OCI-LY7 (cell line): ENCODE results near the gene ANXA4. TPM values are rescaled to one million over a fixed set of nuclear protein-coding genes. Genes with fewer than 3 reads are reported as not detected.

ENCODE experiments used
- BruUV-seq: library from RNA; stranded (reverse); fragments of 400-500 nt; replicated peaks from 2 replicates; lab custom pipeline; 2021; lab: Mats Ljungman, UMichigan
- CTCF ChIA-PET: fragments of 300-600 bp; sonication (Branson Sonifier 250); formaldehyde crosslinking; loops from one replicate; lab custom pipeline; 2022; ENCODE audit warnings: antibody characterized with exemption; ENCODE audit not compliant: unreplicated experiment; lab: Charles Lee
- POLR2A ChIA-PET: fragments of 300-600 bp; sonication (Branson Sonifier 250); formaldehyde crosslinking; loops from one replicate; lab custom pipeline; 2022; ENCODE audit warnings: antibody characterized with exemption; lab: Charles Lee
- DNase-seq: peaks from one replicate; pipeline ENCODE4 v3.0.0-alpha.2; 2015; ENCODE audit warnings: low spot score
- H2AFZ ChIP-seq: fragments of 200-600 bp; sonication (generic), shearing (Covaris generic); 2 replicates; pipeline ENCODE4 v1.6.1; 2014; ENCODE audit warnings: mild to moderate bottlenecking, antibody characterized with exemption, low read length, moderate library complexity
- H3K27ac ChIP-seq: fragments of 200-600 bp; sonication (generic); 2 replicates; pipeline ENCODE4 v1.5.1; 2014; ENCODE audit warnings: mixed run types, low read depth, mild to moderate bottlenecking, moderate library complexity, low read length, inconsistent platforms; ENCODE audit not compliant: poor library complexity, severe bottlenecking
- H3K36me3 ChIP-seq: fragments of 200-600 bp; sonication (generic); 2 replicates; pipeline ENCODE4 v1.6.1; 2014; ENCODE audit warnings: mild to moderate bottlenecking, antibody characterized with exemption, low read length, moderate library complexity, mixed read lengths; ENCODE audit not compliant: insufficient read depth
- H3K4me1 ChIP-seq: fragments of 200-600 bp; sonication (generic); 2 replicates; pipeline ENCODE4 v1.5.1; 2014; ENCODE audit warnings: mild to moderate bottlenecking, low read length; ENCODE audit not compliant: insufficient read depth, poor library complexity, severe bottlenecking
- H3K4me2 ChIP-seq: fragments of 200-600 bp; sonication (generic); 2 replicates; pipeline ENCODE4 v1.6.1; 2014; ENCODE audit warnings: mild to moderate bottlenecking, low read length
- H3K4me3 ChIP-seq: fragments of 200-600 bp; sonication (generic); 2 replicates; pipeline ENCODE4 v1.5.1; 2014; ENCODE audit warnings: mild to moderate bottlenecking, low read depth, low read length; ENCODE audit not compliant: poor library complexity, severe bottlenecking
- H3K79me2 ChIP-seq: fragments of 200-600 bp; sonication (generic); 2 replicates; pipeline ENCODE4 v1.6.1; 2016; ENCODE audit warnings: low read depth, mild to moderate bottlenecking, low read length, moderate library complexity, mixed read lengths; ENCODE audit not compliant: insufficient read depth
- H3K9me2 ChIP-seq: fragments of 200-600 bp; sonication (generic); 2 replicates; pipeline ENCODE4 v1.6.1; 2016; ENCODE audit warnings: mild to moderate bottlenecking, low read length, mixed read lengths; ENCODE audit not compliant: insufficient read depth
- H3K9me3 ChIP-seq: fragments of 200-600 bp; sonication (generic); 2 replicates; pipeline ENCODE4 v1.6.1; 2014; ENCODE audit warnings: mild to moderate bottlenecking, mixed run types, low read length, mixed read lengths
- H4K20me1 ChIP-seq: fragments of 200-600 bp; sonication (generic); 2 replicates; pipeline ENCODE4 v1.6.1; 2014; ENCODE audit warnings: mild to moderate bottlenecking, antibody characterized with exemption, low read length, moderate library complexity, mixed read lengths; ENCODE audit not compliant: insufficient read depth
- CTCF ChIP-seq: fragments of 200-600 bp; sonication (generic); conservative IDR thresholded peaks from 2 replicates; pipeline ENCODE4 v1.5.1; 2014; ENCODE audit warnings: mild to moderate bottlenecking, antibody characterized with exemption, low read length, moderate library complexity, mixed read lengths
- EZH2phosphoT487 ChIP-seq: fragments of 200-600 bp; sonication (generic); IDR thresholded peaks from 2 replicates; pipeline ENCODE4 v1.6.1; 2018; ENCODE audit warnings: low read depth, borderline replicate concordance, mild to moderate bottlenecking, mixed run types, antibody characterized with exemption, low read length, moderate library complexity, mixed read lengths
- intact Hi-C: fragments of 100-400 bp; cut with micrococcal nuclease; formaldehyde crosslinking; loops from one replicate; pipeline ENCODE4 v1.10.0; 2022; ENCODE audit not compliant: unreplicated experiment
- total RNA-seq, 2 experiments: library from RNA; depleted of rRNA in 1 of 2; stranded (reverse); fragments of >200 nt in 1 of 2; shearing (Covaris generic) in 1 of 2; gene quantifications; 2 replicates each; pipeline ENCODE4 v1.2.3, GENCODE V29; 2014 to 2022

ANXA4 gene
- total RNA-seq, 2 experiments from 2014 or later, result 0.38 to 3.5 TPM

GRCh38 chr2:69846182-69847067, 104.5 kb downstream of the ANXA4 start:
- ChIA-PET POLR2A (no interaction called here), CTCF (no interaction called here)
- H3K79me2 ChIP-seq, result no peaks in the 10 kb centered on the region
- H3K4me1 ChIP-seq, result no peaks in the 10 kb centered on the region
- no peak overlapping the region for H3K4me2 ChIP-seq
- no peak overlapping the region for H3K4me3 ChIP-seq
- no peaks in the 10 kb centered on the region for H4K20me1 ChIP-seq
- no peak for DNase-seq
- no peaks in the 10 kb centered on the region for H3K9me2 ChIP-seq
- intact Hi-C loops, result no loop called here
- H3K36me3 ChIP-seq, result peaks cover 83% of the 10 kb centered on the region
- no peaks in the 10 kb centered on the region for H3K9me3 ChIP-seq
- TF ChIP-seq CTCF (no peak), EZH2phosphoT487 (no peak)
- no peak overlapping the region for H2AFZ ChIP-seq
- BruUV-seq, result no TSS peak
- no peak overlapping the region for H3K27ac ChIP-seq

GRCh38 chr2:69847068-69847828, 105.3 kb downstream of the ANXA4 start:
- ChIA-PET CTCF (no interaction called here), POLR2A (no interaction called here)
- no peak for DNase-seq
- Histone ChIP-seq H3K9me3 (no peaks in the 10 kb centered on the region), H3K36me3 (peaks cover 79% of the 10 kb centered on the region), H3K9me2 (no peaks in the 10 kb centered on the region), H3K79me2 (no peaks in the 10 kb centered on the region), H2AFZ (no peak overlapping the region), H3K4me1 (no peaks in the 10 kb centered on the region), H3K4me2 (no peak overlapping the region), H3K27ac (no peak overlapping the region), H3K4me3 (no peak overlapping the region), H4K20me1 (no peaks in the 10 kb centered on the region)
- no TSS peak for BruUV-seq
- intact Hi-C loops, result no loop called here
- TF ChIP-seq EZH2phosphoT487 (no peak), CTCF (no peak)
